H1 (cell line): ENCODE data around the gene CCDC136. TPM values are rescaled to one million over a fixed set of nuclear protein-coding genes. Genes with fewer than 3 reads are reported as not detected.

Experiments used
- CTCF ChIA-PET: fragments of 300-600 bp; sonication (Branson Sonifier 250); formaldehyde crosslinking; loops from one replicate; lab custom pipeline; 2021; ENCODE audit not compliant: partially characterized antibody; lab: Charles Lee
- POLR2A ChIA-PET: fragments of 300-600 bp; sonication (Branson Sonifier 250); formaldehyde crosslinking; loops from one replicate; lab custom pipeline; 2021; ENCODE audit warnings: inconsistent platforms; ENCODE audit not compliant: partially characterized antibody; lab: Charles Lee
- DNase-seq, 2 experiments: peaks; one replicate each; pipeline versions ENCODE4 v3.0.0 to v3.0.0-alpha.2; 2010 to 2022; ENCODE audit warnings: low spot score in 2 of 2, low read depth in 1 of 2, mixed read lengths in 1 of 2
- FAIRE-seq: peaks from 2 replicates; lab custom pipeline; 2011; peaks lifted over from hg19 to GRCh38; lab: Jason Lieb, UNC
- H2AFZ ChIP-seq: 2 replicates; pipeline ENCODE4 v1.8.1; 2012; ENCODE audit warnings: low read length, inconsistent platforms
- H2AK5ac ChIP-seq: 2 replicates; pipeline ENCODE4 v1.6.1; 2013; ENCODE audit warnings: low read depth, low read length
- H2BK120ac ChIP-seq: replicated peaks from 2 replicates; pipeline ENCODE3; 2013; ENCODE audit warnings: low read depth, low read length, inconsistent platforms
- H2BK12ac ChIP-seq: 2 replicates; pipeline ENCODE4 v1.6.1; 2013; ENCODE audit warnings: low read depth, low read length
- H2BK15ac ChIP-seq: 2 replicates; pipeline ENCODE4 v1.6.1; 2013; ENCODE audit warnings: low read length
- H2BK20ac ChIP-seq: 2 replicates; pipeline ENCODE4 v1.6.1; 2013; ENCODE audit warnings: low read length
- H2BK5ac ChIP-seq: 2 replicates; pipeline ENCODE4 v1.6.1; 2013; ENCODE audit warnings: low read depth, low read length
- H3K14ac ChIP-seq: 2 replicates; pipeline ENCODE4 v1.6.1; 2013; ENCODE audit warnings: inconsistent platforms; ENCODE audit not compliant: insufficient read length
- H3K18ac ChIP-seq: 2 replicates; pipeline ENCODE4 v1.6.1; 2013; ENCODE audit warnings: low read length; ENCODE audit errors: extremely low read depth
- H3K23ac ChIP-seq: 2 replicates; pipeline ENCODE4 v1.6.1; 2013; ENCODE audit warnings: inconsistent platforms; ENCODE audit not compliant: insufficient read length
- H3K23me2 ChIP-seq: 2 replicates; pipeline ENCODE4 v1.6.1; 2013; ENCODE audit warnings: low read depth, low read length
- H3K27ac ChIP-seq: 2 replicates; pipeline ENCODE4 v1.6.1; 2011; ENCODE audit warnings: low read depth, low read length, inconsistent platforms
- H3K27me3 ChIP-seq, 4 experiments: replicated peaks in 1 of 4; 1 replicate in 1 of 4; 2 replicates in 3 of 4; pipeline versions ENCODE4 v1.6.1 to v1.8.1; 2011 to 2013; ENCODE audit warnings: low read length in 3 of 4, mild to moderate bottlenecking in 3 of 4, inconsistent platforms in 2 of 4, mixed read lengths in 2 of 4, moderate library complexity in 1 of 4; ENCODE audit not compliant: control insufficient read depth in 3 of 4, insufficient read depth in 3 of 4; ENCODE audit errors: extremely low read depth in 1 of 4
- H3K36me3 ChIP-seq, 4 experiments: 2 replicates each; pipeline versions ENCODE4 v1.6.1 to v1.8.1; 2011 to 2013; ENCODE audit warnings: mild to moderate bottlenecking in 4 of 4, low read length in 3 of 4, moderate library complexity in 2 of 4, control low read depth in 1 of 4, inconsistent platforms in 1 of 4; ENCODE audit not compliant: insufficient read depth in 4 of 4, control insufficient read depth in 2 of 4
- H3K4ac ChIP-seq: replicated peaks from 2 replicates; pipeline ENCODE3; 2013; ENCODE audit warnings: low read length, low read depth, mixed read lengths, inconsistent platforms; ENCODE audit not compliant: insufficient read length
- H3K4me1 ChIP-seq, 4 experiments: replicated peaks in 1 of 4; 1 replicate in 1 of 4; 2 replicates in 3 of 4; pipeline versions ENCODE4 v1.6.1 to v1.8.1; 2011 to 2013; ENCODE audit warnings: low read length in 3 of 4, inconsistent platforms in 2 of 4, mixed read lengths in 1 of 4; ENCODE audit not compliant: insufficient read depth in 4 of 4, control insufficient read depth in 3 of 4
- H3K4me2 ChIP-seq, 2 experiments: 2 replicates each; pipeline versions ENCODE4 v1.6.1 to v1.8.1; 2011 to 2013; ENCODE audit warnings: low read depth in 2 of 2, low read length in 2 of 2, control low read depth in 1 of 2, inconsistent platforms in 1 of 2, mild to moderate bottlenecking in 1 of 2; ENCODE audit not compliant: insufficient read depth in 1 of 2
- H3K4me3 ChIP-seq, 4 experiments: fragments of 200-600, 300-600 bp in 1 of 4; sonication (generic), shearing (Covaris generic), sonication (Bioruptor Twin) in 1 of 4; 2 replicates each; pipeline versions ENCODE4 v1.5.1 to v1.8.1; 2011 to 2016; ENCODE audit warnings: low read length in 4 of 4, low read depth in 3 of 4, control low read depth in 2 of 4, inconsistent platforms in 2 of 4, mild to moderate bottlenecking in 2 of 4, mixed read lengths in 1 of 4, moderate library complexity in 1 of 4; ENCODE audit not compliant: insufficient read depth in 2 of 4; ENCODE audit errors: extremely low read depth in 1 of 4
- H3K56ac ChIP-seq: replicated peaks from 2 replicates; pipeline ENCODE3; 2013; ENCODE audit warnings: low read depth, mild to moderate bottlenecking, mixed read lengths, low read length, inconsistent platforms; ENCODE audit not compliant: insufficient read length
- H3K79me1 ChIP-seq: 2 replicates; pipeline ENCODE4 v1.6.1; 2013; ENCODE audit warnings: low read depth, low read length, control low read depth
- H3K79me2 ChIP-seq, 2 experiments: 2 replicates each; pipeline versions ENCODE4 v1.6.1 to v1.8.1; 2012 to 2013; ENCODE audit warnings: low read length in 2 of 2, mild to moderate bottlenecking in 2 of 2, inconsistent platforms in 1 of 2; ENCODE audit not compliant: insufficient read depth in 2 of 2, control insufficient read depth in 1 of 2
- H3K9ac ChIP-seq, 4 experiments: replicated peaks in 1 of 4; 1 replicate in 1 of 4; 2 replicates in 3 of 4; pipeline versions ENCODE4 v1.6.1 to v1.8.1; 2011 to 2013; ENCODE audit warnings: low read depth in 3 of 4, low read length in 3 of 4, control low read depth in 2 of 4, mild to moderate bottlenecking in 2 of 4, moderate library complexity in 2 of 4, inconsistent platforms in 1 of 4; ENCODE audit errors: extremely low read depth in 1 of 4
- H3K9me3 ChIP-seq, 2 experiments: 2 replicates each; pipeline versions ENCODE4 v1.6.1 to v1.8.1; 2012 to 2013; ENCODE audit warnings: mild to moderate bottlenecking in 2 of 2, moderate library complexity in 2 of 2, control low read depth in 1 of 2, inconsistent platforms in 1 of 2, low read depth in 1 of 2, low read length in 1 of 2, mixed read lengths in 1 of 2; ENCODE audit not compliant: insufficient read depth in 2 of 2
- H4K20me1 ChIP-seq, 2 experiments: replicated peaks in 1 of 2; 2 replicates each; pipeline versions ENCODE3 to v1.8.1; 2011 to 2013; ENCODE audit warnings: inconsistent platforms in 2 of 2, low read length in 2 of 2, mild to moderate bottlenecking in 1 of 2; ENCODE audit not compliant: insufficient read depth in 2 of 2, control insufficient read depth in 1 of 2
- H4K5ac ChIP-seq: 2 replicates; pipeline ENCODE4 v1.6.1; 2013; ENCODE audit warnings: low read length, low read depth, mixed read lengths, inconsistent platforms; ENCODE audit not compliant: insufficient read length
- H4K8ac ChIP-seq: 2 replicates; pipeline ENCODE4 v1.8.0; 2013; ENCODE audit warnings: mild to moderate bottlenecking, moderate library complexity, low read length, inconsistent platforms; ENCODE audit not compliant: insufficient read depth; ENCODE audit errors: extremely low read depth
- H4K91ac ChIP-seq: replicated peaks from 2 replicates; pipeline ENCODE3; 2013; ENCODE audit warnings: low read length, mixed read lengths, inconsistent platforms; ENCODE audit not compliant: insufficient read length
- CTBP2 ChIP-seq: IDR thresholded peaks from 2 replicates; pipeline ENCODE4 v1.7.0; 2011; ENCODE audit warnings: borderline replicate concordance, mild to moderate bottlenecking, moderate library complexity, mixed read lengths, low read length; ENCODE audit not compliant: insufficient read depth, insufficient read length
- GTF2F1 ChIP-seq: IDR thresholded peaks from 2 replicates; pipeline ENCODE4 v1.6.1; 2012; ENCODE audit warnings: low read depth, low read length, improper control_type of control experiment, borderline replicate concordance
- SRF ChIP-seq: IDR thresholded peaks from 2 replicates; pipeline ENCODE4 v1.6.1; 2011; ENCODE audit warnings: mild to moderate bottlenecking, low read depth, low read length, moderate library complexity
- WGBS, 2 experiments: shearing (Covaris generic) in 1 of 2; methylation state at CpG; one replicate each; pipeline versions ENCODE4 v1.1.6 to v1.1.7; 2013 to 2015; ENCODE audit warnings: low lambda C conversion rate in 2 of 2, mixed read lengths in 2 of 2, inconsistent platforms in 1 of 2, low coverage in 1 of 2, missing lambda C conversion rate in 1 of 2; ENCODE audit not compliant: insufficient replicate concordance in 2 of 2, insufficient coverage in 1 of 2, insufficient read length in 1 of 2; ENCODE audit errors: extremely low coverage in 1 of 2, missing lambda C conversion rate in 1 of 2; 5-methylcytosine and 5-hydroxymethylcytosine counted together
- polyA plus RNA-seq, 7 experiments: library from polyadenylated mRNA; depleted of rRNA in 3 of 7; stranded (reverse) in 5 of 7; unstranded in 2 of 7; fragments of >200 nt in 5 of 7; fragments of 200-250 nt in 2 of 7; gene quantifications; 1 replicate in 5 of 7; 2 replicates in 1 of 7; 4 replicates in 1 of 7; pipeline versions ENCODE4 v1.2.1 to v1.2.3, GENCODE V29; 2011 to 2013; ENCODE audit warnings: missing spikeins in 2 of 7, mixed read lengths in 2 of 7
- total RNA-seq: library from RNA; stranded (reverse); fragmentation: NEBNext Ultra II Directional; extraction: Animal tissue kit (Norgen Biotek cat#: 25700); gene quantifications from 2 replicates; pipeline ENCODE4 v1.2.1, GENCODE V29; 2021

CCDC136 gene
- total and polyA plus RNA-seq, 2 of the 8 experiments (the other 6 are each of a cell fraction or from before 2014, with no cell fraction given) = 35.6 to 47.7 TPM

- no peak overlapping the region for H2BK5ac ChIP-seq
- WGBS, 2 experiments = 89% methylated on average over 6 of the region's 6 CpGs; no CpG with 5 or more reads in 1 of the 2 experiments
- no peak overlapping the region for H2AK5ac ChIP-seq
- TF ChIP-seq GTF2F1 (no peak), CTBP2 (no peak), SRF (no peak)
Observed at GRCh38 chr7:128814499-128814898, 22.7 kb downstream of the CCDC136 start.

More at GRCh38 chr7:128814499-128814898, 22.7 kb downstream of the CCDC136 start:
- no peak overlapping the region for H4K8ac ChIP-seq
- H4K5ac ChIP-seq = no peak overlapping the region
- no peak overlapping the region for H3K23ac ChIP-seq
- DNase-seq (no peak), FAIRE-seq (no peak)
- H3K56ac ChIP-seq = no peak overlapping the region
- H3K27ac ChIP-seq = no peak overlapping the region
- POLR2A ChIA-PET = no interaction called here
- no peaks in the 10 kb centered on the region for H4K20me1 ChIP-seq
- no peak overlapping the region for H3K9ac ChIP-seq
- peaks cover 0 to 30% (median 4%) of the 10 kb centered on the region in 4 experiments; a peak in 4 of 8 replicates for H3K36me3 ChIP-seq
- no peaks in the 10 kb centered on the region for H3K79me2 ChIP-seq
- no peaks in the 10 kb centered on the region for H3K79me1 ChIP-seq
- no peak overlapping the region for H2BK120ac ChIP-seq
- no peak overlapping the region for H3K4me2 ChIP-seq
- peaks cover 3 to 9% (median 4%) of the 10 kb centered on the region in 4 experiments; a peak in 6 of 7 replicates for H3K4me1 ChIP-seq
- H3K18ac ChIP-seq = no peak overlapping the region
- CTCF ChIA-PET = interaction anchor here (0.9 to 2.4 kb wide), 7 partner anchors 9 to 69 kb away, joined by 3 to 10 read pairs (median 4); partner anchors contain the start of gene ATP6V1F
- no peaks in the 10 kb centered on the region for H3K27me3 ChIP-seq
- no peaks in the 10 kb centered on the region for H3K9me3 ChIP-seq
- no peak overlapping the region for H2AFZ ChIP-seq
- H2BK20ac ChIP-seq = no peak overlapping the region
- H3K23me2 ChIP-seq = no peaks in the 10 kb centered on the region
- no peak overlapping the region for H2BK12ac ChIP-seq
- H4K91ac ChIP-seq = no peak overlapping the region
- H3K4ac ChIP-seq = no peak overlapping the region
- H3K14ac ChIP-seq = no peak overlapping the region
- no peak overlapping the region for H2BK15ac ChIP-seq
- no peak overlapping the region for H3K4me3 ChIP-seq
